ENCODE data around the gene EYS.
"Not testable (repeated sequence)": the region's sequence is repeated elsewhere in the genome, so short reads cannot be mapped to it uniquely, and the experiment has no call there.

The EYS gene

DNA sequence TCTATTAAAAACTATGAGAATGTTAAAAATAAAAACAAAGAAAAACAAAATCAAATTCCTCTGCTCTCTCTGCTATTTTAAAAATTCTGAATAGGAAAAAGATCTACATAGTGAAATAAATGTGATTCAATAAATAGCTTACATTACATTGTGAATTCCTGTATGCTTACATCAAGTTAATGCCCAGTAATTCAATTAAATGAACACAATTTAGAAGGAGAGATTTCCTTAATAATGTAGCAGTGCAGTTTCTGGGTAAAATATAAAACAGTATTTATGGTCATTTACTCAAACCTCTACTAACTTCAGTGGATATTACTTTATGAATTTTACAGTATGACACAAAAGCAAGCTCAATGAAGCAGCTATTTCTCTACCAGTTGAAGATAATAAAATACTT lies 594.6 kb downstream of the EYS start:
- in situ Hi-C loops (cut with MboI; ENCODE audit: low sequenced_read_pairs): no loop called here

GRCh38 chr6:65110031-65110430 lies 597.0 kb downstream of the EYS start:
- in situ Hi-C loops (cut with MboI; ENCODE audit: low sequenced_read_pairs): no loop called here

DNA sequence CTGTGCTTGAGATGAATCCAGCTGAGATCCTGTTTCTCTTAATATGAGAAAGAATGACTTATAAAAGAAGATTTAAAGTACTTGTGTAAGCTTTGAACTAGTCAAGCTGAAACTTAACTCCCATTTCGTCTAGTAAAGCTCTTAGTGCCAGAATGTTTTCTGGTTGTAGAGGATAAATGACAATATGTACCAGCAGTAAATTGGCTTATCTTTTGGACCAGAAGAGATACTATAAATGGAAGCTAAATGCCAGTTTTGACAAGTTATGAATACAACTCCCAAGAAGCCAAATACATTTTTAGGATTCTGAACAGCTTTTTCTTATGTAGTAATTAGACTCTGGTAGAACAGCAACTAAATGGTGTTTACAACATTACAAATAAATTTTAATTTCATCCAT lies 608.7 kb downstream of the EYS start:
- in situ Hi-C loops (cut with MboI; ENCODE audit: low sequenced_read_pairs): no loop called here

DNA sequence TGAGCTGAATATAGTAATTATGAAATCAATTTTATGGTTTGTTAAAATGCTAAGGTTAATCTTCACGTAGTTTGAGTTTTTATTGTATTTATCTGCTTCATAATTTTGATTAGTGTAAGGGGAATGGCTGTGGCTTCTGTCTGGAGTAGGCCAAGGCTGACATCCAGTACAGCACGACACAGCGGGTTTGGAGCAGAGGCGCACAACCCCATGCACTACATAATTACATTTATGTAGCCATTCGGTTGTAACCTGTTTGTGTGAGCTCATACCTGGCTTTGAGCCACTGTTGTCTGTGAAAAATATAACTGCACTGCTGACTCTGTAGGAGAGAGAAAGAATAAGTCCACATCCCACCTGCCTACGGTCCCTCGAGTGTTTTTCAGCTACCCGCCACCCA lies 615.5 kb downstream of the EYS start:
- in situ Hi-C loops (cut with MboI; ENCODE audit: low sequenced_read_pairs): no loop called here

DNA sequence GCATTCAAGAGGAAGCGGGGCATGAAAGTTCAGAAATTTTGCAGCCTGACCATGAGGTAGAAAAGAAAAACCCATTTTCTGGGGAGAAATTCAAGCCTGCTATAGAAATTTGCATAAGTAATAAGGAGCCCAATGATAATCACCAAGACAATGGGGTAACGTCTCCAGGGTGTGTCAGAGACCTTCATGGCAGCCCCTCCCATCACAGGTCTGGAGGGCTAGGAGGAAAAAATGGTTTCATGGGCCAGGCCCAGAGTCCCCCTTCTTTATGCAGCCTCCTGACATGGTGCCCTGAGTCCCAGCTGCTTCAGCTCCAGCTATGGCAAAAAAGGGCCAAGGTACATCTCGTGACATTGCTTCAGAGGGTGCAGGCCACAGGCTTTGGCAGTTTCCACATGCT lies 618.5 kb downstream of the EYS start:
- in situ Hi-C loops (cut with MboI; ENCODE audit: low sequenced_read_pairs): no loop called here

GRCh38 chr6:65081756-65082155 lies 625.3 kb downstream of the EYS start:
- in situ Hi-C loops (cut with MboI; ENCODE audit: low sequenced_read_pairs): no loop called here

DNA sequence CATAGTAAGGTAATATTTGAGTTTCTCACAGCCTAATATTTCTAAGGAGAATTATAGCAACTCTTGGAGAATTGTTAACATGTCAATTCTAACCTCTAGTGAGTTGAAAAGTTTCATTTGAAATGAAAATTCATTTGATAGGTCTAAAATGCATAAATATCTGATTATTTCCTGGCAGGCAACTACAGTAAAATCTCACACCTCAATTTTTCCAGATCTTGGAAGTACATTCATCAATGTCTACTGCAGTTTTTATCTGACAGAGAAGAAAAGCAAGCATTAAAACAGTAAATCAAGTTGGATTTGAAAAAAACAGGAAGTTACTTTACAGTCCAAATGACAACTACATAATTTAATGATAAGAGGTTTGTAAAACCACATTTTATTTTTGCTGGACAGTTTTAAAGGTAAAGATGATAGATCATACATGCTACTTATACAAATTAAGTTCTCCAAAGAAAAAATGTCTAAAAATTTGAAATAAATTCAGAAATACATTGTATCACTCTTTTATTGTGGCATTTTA lies 631.3 kb downstream of the EYS start:
- in situ Hi-C loops (cut with MboI; ENCODE audit: low sequenced_read_pairs): no loop called here

GRCh38 chr6:65072500-65072899 lies 634.5 kb downstream of the EYS start:
- in situ Hi-C loops (cut with MboI; ENCODE audit: low sequenced_read_pairs): no loop called here

GRCh38 chr6:65071480-65071879 lies 635.5 kb downstream of the EYS start:
- in situ Hi-C loops (cut with MboI; ENCODE audit: low sequenced_read_pairs): no loop called here

- in situ Hi-C loops (cut with MboI; ENCODE audit: low sequenced_read_pairs): no loop called here
These were observed 642.2 kb downstream of the EYS start for GRCh38 chr6:65064844-65065243.

DNA sequence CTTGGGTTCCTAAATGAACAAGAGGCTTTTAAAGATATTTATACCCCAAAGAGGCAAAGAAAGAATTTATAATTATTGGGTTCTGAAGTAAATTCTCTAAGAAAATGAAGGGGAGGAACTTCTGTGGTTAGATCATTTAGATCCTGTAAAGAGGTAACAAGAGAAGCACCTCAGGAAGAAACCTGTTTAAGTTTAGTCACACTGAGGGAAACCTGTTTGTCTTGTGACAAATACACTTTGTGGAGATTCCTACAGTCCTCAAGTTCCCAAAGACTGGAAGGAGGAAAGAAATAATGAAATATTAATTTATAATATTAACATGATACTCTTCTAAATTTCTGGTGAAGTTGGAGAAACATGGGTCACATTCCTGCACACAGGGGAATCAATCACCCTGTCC lies 647.5 kb downstream of the EYS start:
- in situ Hi-C loops (cut with MboI; ENCODE audit: low sequenced_read_pairs): no loop called here

DNA sequence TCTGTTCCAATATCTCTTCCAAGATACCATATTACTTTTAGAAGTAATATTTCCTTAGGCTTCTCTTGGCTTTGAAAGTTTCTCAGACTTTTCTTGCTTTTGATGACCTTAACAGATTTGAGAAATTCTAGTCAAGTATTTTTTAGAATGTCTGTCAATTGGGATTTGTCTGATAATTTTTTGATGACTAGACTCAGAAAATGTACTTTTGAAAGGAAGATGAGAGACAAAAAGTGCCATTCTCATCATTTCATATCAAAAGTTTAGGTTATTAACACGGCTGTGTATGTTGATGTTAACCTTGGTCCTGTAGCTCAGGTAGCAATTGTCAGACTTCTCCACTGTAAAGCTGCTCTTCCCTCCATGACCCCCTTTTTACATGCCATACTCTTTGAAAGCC lies 651.5 kb downstream of the EYS start:
- in situ Hi-C loops (cut with MboI; ENCODE audit: low sequenced_read_pairs): no loop called here

DNA sequence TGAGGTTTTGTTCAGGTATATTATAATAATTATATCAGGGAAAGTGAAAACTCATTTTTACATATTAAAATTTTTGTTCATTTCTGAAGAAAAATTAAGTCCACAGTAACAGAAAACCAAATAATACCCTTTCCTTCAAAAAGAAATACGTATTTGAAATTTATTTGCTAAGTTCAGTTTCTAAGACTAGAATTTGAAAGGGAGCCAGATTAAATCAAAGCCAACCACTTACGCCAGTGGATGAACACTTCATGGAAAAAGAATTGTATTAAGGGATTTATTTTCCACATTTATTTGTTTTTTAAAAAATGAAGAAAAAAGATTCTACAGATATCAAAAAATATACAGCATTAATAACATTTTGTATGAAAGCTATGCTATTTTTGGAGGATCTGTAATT lies 654.4 kb downstream of the EYS start:
- in situ Hi-C loops (cut with MboI; ENCODE audit: low sequenced_read_pairs): no loop called here

GRCh38 chr6:65045801-65046200 lies 661.2 kb downstream of the EYS start:
- in situ Hi-C loops (cut with MboI; ENCODE audit: low sequenced_read_pairs): no loop called here

- in situ Hi-C loops (cut with MboI; ENCODE audit: low sequenced_read_pairs): no loop called here
These were observed 693.0 kb downstream of the EYS start for GRCh38 chr6:65014006-65014405.

GRCh38 chr6:65006788-65007187 lies 700.2 kb downstream of the EYS start:
- in situ Hi-C loops (cut with MboI; ENCODE audit: low sequenced_read_pairs): no loop called here

DNA sequence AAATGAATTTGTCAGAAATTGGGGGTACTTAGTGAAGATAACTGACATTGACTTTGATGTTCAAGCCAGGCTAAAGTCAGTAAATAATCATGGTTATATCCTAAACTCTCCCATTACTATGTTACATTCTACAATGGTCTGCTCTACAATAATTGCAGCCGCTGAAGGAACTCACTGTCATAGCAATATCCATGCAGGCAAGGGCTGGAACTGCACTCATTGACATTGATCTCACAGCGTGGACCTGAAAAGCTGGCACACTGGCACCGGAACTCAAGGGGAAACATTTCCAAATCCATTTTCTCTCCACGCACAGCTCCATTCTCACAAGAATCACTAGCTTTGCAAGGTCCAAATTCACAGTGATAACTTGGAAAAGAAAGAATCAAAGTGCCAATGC lies 702.7 kb downstream of the EYS start:
- in situ Hi-C loops (cut with MboI; ENCODE audit: low sequenced_read_pairs): no loop called here

GRCh38 chr6:65002882-65003281 lies 704.1 kb downstream of the EYS start:
- in situ Hi-C loops (cut with MboI; ENCODE audit: low sequenced_read_pairs): not testable (repeated sequence)

DNA sequence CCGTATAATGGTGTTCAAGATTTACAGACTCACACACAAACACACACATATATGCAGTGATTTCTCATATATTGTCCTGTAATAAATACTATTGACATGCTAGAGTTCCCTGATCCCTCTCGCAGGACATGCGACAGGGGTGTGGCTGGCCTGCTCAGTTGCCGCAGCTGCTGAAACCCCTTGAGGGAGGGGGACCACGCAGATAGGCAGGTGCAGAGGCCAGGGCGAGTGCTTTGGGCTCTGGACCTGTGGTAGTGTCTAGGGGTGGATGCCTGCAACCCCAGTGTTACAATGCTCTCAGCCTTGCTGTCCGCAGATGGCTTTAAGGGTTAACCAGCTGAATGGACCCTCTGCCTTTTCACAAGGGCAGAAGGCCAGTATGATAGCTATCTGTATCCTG lies 706.2 kb downstream of the EYS start:
- in situ Hi-C loops (cut with MboI; ENCODE audit: low sequenced_read_pairs): no loop called here

- in situ Hi-C loops (cut with MboI; ENCODE audit: low sequenced_read_pairs): no loop called here
These were observed 708.8 kb downstream of the EYS start for GRCh38 chr6:64998204-64998603.

- in situ Hi-C loops (cut with MboI; ENCODE audit: low sequenced_read_pairs): no loop called here
These were observed 710.7 kb downstream of the EYS start for GRCh38 chr6:64996301-64996700.

- in situ Hi-C loops (cut with MboI; ENCODE audit: low sequenced_read_pairs): no loop called here
These were observed 716.2 kb downstream of the EYS start for GRCh38 chr6:64990652-64991304.

GRCh38 chr6:64988148-64988547 lies 718.9 kb downstream of the EYS start:
- in situ Hi-C loops (cut with MboI; ENCODE audit: low sequenced_read_pairs): no loop called here
